Right lobe of liver (tissue), 4 donors: Measurements from ENCODE around the gene HOXC10.

Experiments
- POLR2A ChIP-seq: fragments of 450-650 bp; IDR thresholded peaks from one replicate; pipeline ENCODE4 v1.6.1; 2017; ENCODE audit warnings: antibody characterized with exemption, mild to moderate bottlenecking
- TF ChIP-seq, protein P1 (sequence below), 4 donors: fragments of 200-600 bp in 3 of 4; fragments of 450-650 bp in 1 of 4; IDR thresholded peaks; one replicate each; pipeline versions ENCODE4 v1.5.1 to v1.8.0; 2016 to 2022; ENCODE audit warnings: antibody characterized with exemption in 4 of 4, mild to moderate bottlenecking in 2 of 4
- donor health status: DM: no; HTN: no; CAD: no.
- donor health status: DM: no; HTN: no; CAD: no.
- donor health status: DM: no; HTN: yes; CAD: no.

DNA sequence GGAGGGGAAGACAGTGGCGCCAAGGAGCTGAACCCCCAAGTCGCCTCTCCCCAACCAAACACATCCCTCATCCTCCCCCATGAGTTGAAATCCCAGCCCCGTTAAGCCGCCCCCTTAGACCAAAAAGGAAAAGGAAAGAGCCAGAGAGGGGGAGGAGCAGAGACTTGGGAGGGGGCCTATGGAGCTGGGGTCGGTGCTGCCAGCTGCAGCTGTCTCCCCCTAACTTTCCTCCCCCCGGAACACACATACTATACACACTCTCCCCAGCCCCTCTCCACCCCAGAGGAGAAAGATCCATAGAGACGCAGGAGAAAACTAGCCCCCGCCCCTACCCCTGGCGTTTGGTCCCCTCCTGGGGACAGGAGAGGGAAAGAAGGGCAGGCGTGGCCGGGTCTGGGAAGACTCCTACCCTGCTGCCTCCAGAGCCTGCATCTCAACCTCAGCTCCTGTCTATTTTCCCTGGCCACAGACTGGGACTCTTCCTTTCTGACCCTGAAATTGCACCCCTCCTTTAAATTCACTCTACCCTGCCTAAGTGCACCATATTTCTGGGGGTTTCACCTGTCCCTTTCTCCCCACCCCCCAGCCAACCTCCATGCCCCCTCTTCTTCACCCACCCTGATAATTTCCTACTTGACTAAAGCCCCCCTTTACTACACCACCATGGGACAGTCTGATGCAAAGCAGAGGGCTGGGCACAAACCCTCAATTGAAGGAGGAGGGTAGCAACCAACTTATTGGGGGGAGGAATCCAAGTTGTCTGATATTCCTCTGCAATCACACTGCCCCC lies 13.4 kb downstream of the HOXC10 start:
- TF ChIP-seq, protein P1, sequence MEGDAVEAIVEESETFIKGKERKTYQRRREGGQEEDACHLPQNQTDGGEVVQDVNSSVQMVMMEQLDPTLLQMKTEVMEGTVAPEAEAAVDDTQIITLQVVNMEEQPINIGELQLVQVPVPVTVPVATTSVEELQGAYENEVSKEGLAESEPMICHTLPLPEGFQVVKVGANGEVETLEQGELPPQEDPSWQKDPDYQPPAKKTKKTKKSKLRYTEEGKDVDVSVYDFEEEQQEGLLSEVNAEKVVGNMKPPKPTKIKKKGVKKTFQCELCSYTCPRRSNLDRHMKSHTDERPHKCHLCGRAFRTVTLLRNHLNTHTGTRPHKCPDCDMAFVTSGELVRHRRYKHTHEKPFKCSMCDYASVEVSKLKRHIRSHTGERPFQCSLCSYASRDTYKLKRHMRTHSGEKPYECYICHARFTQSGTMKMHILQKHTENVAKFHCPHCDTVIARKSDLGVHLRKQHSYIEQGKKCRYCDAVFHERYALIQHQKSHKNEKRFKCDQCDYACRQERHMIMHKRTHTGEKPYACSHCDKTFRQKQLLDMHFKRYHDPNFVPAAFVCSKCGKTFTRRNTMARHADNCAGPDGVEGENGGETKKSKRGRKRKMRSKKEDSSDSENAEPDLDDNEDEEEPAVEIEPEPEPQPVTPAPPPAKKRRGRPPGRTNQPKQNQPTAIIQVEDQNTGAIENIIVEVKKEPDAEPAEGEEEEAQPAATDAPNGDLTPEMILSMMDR (IDR thresholded peaks at IDR 0.05): no peak
- TF ChIP-seq POLR2A: no peak
